HL-60 (cell line): Measurements from ENCODE around the gene LIX1.

ENCODE experiments used
- CTCF ChIP-seq: IDR thresholded peaks from one replicate; pipeline ENCODE4 v1.5.1; 2011; ENCODE audit warnings: low read length, control low read depth, inconsistent platforms; ENCODE audit not compliant: insufficient read depth
- POLR2AphosphoS5 ChIP-seq: IDR thresholded peaks from 2 replicates; pipeline ENCODE4 v1.6.1; 2012; ENCODE audit warnings: low read depth

- no peak for TF ChIP-seq CTCF
- TF ChIP-seq POLR2AphosphoS5: no peak
These were observed 53.6 kb downstream of the LIX1 start for GRCh38 chr5:97088774-97089148.
